RWPE2 (cell line): ENCODE data around the gene TNFSF12.

Experiments used
- ATAC-seq: fragments of 200-7000 bp; cut with Tn5 transposase; 3 replicates; pipeline ENCODE4 v1.9.1; 2021; ENCODE audit warnings: low read depth
- DNase-seq: peaks from one replicate; pipeline ENCODE4 v3.0.0-alpha.2; 2020; ENCODE audit warnings: low spot score
- H3K27ac ChIP-seq: fragments of 450-650 bp; 2 replicates; pipeline ENCODE4 v1.5.1; 2017; ENCODE audit warnings: mild to moderate bottlenecking; ENCODE audit not compliant: poor library complexity, severe bottlenecking
- H3K27me3 ChIP-seq: fragments of 250-450 bp; sonication (Bioruptor Pico); 2 replicates; pipeline ENCODE4 v1.5.1; 2021; ENCODE audit warnings: mild to moderate bottlenecking, moderate library complexity; ENCODE audit not compliant: insufficient read depth, poor library complexity, severe bottlenecking
- H3K36me3 ChIP-seq: fragments of 250-450 bp; sonication (Bioruptor Pico); 2 replicates; pipeline ENCODE4 v1.5.1; 2020; ENCODE audit warnings: low read depth, mild to moderate bottlenecking, moderate library complexity
- H3K4me1 ChIP-seq: fragments of 250-450 bp; sonication (Bioruptor Pico); 2 replicates; pipeline ENCODE4 v1.5.1; 2021; ENCODE audit warnings: mild to moderate bottlenecking, moderate library complexity; ENCODE audit not compliant: insufficient read depth, poor library complexity, severe bottlenecking
- H3K4me3 ChIP-seq: fragments of 250-450 bp; sonication (Bioruptor Pico); 2 replicates; pipeline ENCODE4 v1.5.1; 2021; ENCODE audit warnings: mild to moderate bottlenecking, moderate library complexity; ENCODE audit not compliant: severe bottlenecking
- H3K9me3 ChIP-seq: fragments of 250-450 bp; sonication (Bioruptor Pico); 2 replicates; pipeline ENCODE4 v1.5.1; 2021; ENCODE audit warnings: mild to moderate bottlenecking, moderate library complexity; ENCODE audit not compliant: severe bottlenecking
- TF ChIP-seq, protein P1 (sequence below): fragments of 450-650 bp; IDR thresholded peaks from one replicate; pipeline ENCODE4 v1.5.1; 2017; ENCODE audit warnings: mild to moderate bottlenecking, moderate library complexity; ENCODE audit not compliant: poor library complexity, severe bottlenecking

TNFSF12 gene

DNA sequence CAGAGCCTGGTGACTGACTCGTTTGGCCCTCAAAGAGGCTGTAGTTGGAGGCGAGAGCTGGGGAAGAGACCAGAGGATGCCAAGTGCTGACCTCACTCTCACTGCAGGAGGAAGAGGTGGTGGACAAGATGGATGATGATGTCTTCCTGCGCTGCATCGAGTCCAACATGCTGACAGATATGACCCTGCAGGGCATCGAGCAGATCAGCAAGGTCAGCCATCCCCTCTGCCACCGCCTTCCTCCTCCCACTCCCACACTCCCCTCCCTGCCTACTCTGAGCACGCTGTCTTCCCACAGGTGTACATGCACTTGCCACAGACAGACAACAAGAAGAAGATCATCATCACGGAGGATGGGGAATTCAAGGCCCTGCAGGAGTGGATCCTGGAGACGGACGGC, 37.8 kb upstream of the TNFSF12 start:
- TF ChIP-seq, protein P1, sequence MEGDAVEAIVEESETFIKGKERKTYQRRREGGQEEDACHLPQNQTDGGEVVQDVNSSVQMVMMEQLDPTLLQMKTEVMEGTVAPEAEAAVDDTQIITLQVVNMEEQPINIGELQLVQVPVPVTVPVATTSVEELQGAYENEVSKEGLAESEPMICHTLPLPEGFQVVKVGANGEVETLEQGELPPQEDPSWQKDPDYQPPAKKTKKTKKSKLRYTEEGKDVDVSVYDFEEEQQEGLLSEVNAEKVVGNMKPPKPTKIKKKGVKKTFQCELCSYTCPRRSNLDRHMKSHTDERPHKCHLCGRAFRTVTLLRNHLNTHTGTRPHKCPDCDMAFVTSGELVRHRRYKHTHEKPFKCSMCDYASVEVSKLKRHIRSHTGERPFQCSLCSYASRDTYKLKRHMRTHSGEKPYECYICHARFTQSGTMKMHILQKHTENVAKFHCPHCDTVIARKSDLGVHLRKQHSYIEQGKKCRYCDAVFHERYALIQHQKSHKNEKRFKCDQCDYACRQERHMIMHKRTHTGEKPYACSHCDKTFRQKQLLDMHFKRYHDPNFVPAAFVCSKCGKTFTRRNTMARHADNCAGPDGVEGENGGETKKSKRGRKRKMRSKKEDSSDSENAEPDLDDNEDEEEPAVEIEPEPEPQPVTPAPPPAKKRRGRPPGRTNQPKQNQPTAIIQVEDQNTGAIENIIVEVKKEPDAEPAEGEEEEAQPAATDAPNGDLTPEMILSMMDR, result no peak
- H3K4me1 ChIP-seq, result no peaks in the 10 kb centered on the region
- no peak for ATAC-seq
- no peaks in the 10 kb centered on the region for H3K9me3 ChIP-seq
- no peak for DNase-seq
- H3K27me3 ChIP-seq, result no peaks in the 10 kb centered on the region
- no peak overlapping the region for H3K27ac ChIP-seq
- peaks cover 69% of the 10 kb centered on the region for H3K36me3 ChIP-seq
- no peak overlapping the region for H3K4me3 ChIP-seq

DNA sequence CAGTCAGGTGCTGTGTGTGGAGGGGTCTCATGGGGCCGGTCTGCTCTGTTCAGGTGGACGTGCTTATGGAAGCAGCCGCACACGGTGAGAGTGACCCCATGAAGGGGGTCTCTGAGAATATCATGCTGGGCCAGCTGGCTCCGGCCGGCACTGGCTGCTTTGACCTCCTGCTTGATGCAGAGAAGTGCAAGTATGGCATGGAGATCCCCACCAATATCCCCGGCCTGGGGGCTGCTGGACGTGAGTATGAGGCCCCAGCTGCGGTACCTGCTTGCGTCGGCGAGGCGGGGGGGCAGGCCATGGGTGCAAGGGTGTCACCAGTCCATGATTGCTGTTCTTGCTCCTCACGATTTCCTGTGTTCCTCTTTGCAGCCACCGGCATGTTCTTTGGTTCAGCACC, 36.8 kb upstream of the TNFSF12 start:
- Histone ChIP-seq H3K4me3 (no peak overlapping the region), H3K27me3 (no peaks in the 10 kb centered on the region), H3K27ac (no peak overlapping the region), H3K36me3 (peaks cover 62% of the 10 kb centered on the region), H3K4me1 (no peaks in the 10 kb centered on the region), H3K9me3 (no peaks in the 10 kb centered on the region)
- TF ChIP-seq, protein P1, result no peak
- ATAC-seq (no peak), DNase-seq (no peak)

DNA sequence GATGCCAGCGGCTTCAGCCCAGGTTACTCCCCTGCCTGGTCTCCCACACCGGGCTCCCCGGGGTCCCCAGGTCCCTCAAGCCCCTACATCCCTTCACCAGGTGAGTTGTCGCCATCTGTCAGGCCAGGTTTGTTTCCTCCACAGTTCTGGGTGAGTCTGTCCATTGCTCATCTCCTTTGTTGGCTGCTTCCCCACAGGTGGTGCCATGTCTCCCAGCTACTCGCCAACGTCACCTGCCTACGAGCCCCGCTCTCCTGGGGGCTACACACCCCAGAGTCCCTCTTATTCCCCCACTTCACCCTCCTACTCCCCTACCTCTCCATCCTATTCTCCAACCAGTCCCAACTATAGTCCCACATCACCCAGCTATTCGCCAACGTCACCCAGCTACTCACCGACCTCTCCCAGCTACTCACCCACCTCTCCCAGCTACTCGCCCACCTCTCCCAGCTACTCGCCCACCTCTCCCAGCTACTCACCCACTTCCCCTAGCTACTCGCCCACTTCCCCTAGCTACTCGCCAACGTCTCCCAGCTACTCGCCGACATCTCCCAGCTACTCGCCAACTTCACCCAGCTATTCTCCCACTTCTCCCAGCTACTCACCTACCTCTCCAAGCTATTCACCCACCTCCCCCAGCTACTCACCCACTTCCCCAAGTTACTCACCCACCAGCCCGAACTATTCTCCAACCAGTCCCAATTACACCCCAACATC, 35.9 kb upstream of the TNFSF12 start:
- DNase-seq (no peak), ATAC-seq (no peak)
- Histone ChIP-seq H3K4me3 (no peak overlapping the region), H3K27ac (no peak overlapping the region), H3K9me3 (no peaks in the 10 kb centered on the region), H3K4me1 (no peaks in the 10 kb centered on the region), H3K36me3 (peaks cover 55% of the 10 kb centered on the region), H3K27me3 (no peaks in the 10 kb centered on the region)
- TF ChIP-seq, protein P1, result no peak

DNA sequence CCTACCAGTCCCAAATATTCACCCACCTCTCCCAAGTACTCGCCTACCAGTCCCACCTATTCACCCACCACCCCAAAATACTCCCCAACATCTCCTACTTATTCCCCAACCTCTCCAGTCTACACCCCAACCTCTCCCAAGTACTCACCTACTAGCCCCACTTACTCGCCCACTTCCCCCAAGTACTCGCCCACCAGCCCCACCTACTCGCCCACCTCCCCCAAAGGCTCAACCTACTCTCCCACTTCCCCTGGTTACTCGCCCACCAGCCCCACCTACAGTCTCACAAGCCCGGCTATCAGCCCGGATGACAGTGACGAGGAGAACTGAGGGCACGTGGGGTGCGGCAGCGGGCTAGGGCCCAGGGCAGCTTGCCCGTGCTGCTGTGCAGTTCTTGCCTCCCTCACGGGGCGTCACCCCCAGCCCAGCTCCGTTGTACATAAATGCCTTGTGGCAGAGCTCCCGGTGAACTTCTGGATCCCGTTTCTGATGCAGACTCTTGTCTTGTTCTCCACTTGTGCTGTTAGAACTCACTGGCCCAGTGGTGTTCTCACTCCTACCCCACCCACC, 34.9 kb upstream of the TNFSF12 start:
- Histone ChIP-seq H3K9me3 (no peaks in the 10 kb centered on the region), H3K36me3 (peaks cover 45% of the 10 kb centered on the region), H3K4me3 (no peak overlapping the region), H3K4me1 (no peaks in the 10 kb centered on the region), H3K27me3 (no peaks in the 10 kb centered on the region), H3K27ac (no peak overlapping the region)
- TF ChIP-seq, protein P1, result no peak
- DNase-seq (no peak), ATAC-seq (no peak)
